ENCODE data around the gene HMGN1. TPM values are rescaled to one million over a fixed set of nuclear protein-coding genes. Genes with fewer than 3 reads are reported as not detected.

The HMGN1 gene
- total RNA-seq, 1 experiment from 2014 or later = 262 TPM

GRCh38 chr21:39327727-39328126 lies 21.2 kb downstream of the HMGN1 start:
- no peak overlapping the region for H3K4me3 Mint-ChIP-seq (ENCODE audit: low read depth, unreplicated experiment)
- TF ChIP-seq, protein P1, sequence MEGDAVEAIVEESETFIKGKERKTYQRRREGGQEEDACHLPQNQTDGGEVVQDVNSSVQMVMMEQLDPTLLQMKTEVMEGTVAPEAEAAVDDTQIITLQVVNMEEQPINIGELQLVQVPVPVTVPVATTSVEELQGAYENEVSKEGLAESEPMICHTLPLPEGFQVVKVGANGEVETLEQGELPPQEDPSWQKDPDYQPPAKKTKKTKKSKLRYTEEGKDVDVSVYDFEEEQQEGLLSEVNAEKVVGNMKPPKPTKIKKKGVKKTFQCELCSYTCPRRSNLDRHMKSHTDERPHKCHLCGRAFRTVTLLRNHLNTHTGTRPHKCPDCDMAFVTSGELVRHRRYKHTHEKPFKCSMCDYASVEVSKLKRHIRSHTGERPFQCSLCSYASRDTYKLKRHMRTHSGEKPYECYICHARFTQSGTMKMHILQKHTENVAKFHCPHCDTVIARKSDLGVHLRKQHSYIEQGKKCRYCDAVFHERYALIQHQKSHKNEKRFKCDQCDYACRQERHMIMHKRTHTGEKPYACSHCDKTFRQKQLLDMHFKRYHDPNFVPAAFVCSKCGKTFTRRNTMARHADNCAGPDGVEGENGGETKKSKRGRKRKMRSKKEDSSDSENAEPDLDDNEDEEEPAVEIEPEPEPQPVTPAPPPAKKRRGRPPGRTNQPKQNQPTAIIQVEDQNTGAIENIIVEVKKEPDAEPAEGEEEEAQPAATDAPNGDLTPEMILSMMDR (IDR thresholded peaks at IDR 0.05; ENCODE audit: unreplicated experiment) = no peak
- H3K4me1 Mint-ChIP-seq (ENCODE audit: low read depth, unreplicated experiment) = no peaks in the 10 kb centered on the region
- H3K27me3 Mint-ChIP-seq (ENCODE audit: unreplicated experiment) = no peaks in the 10 kb centered on the region
- CTCF ChIA-PET = no interaction called here
- H3K27ac Mint-ChIP-seq (ENCODE audit: unreplicated experiment) = no peak overlapping the region
- H3K36me3 Mint-ChIP-seq (ENCODE audit: insufficient read depth, unreplicated experiment) = no peaks in the 10 kb centered on the region
- intact Hi-C loops (cut with micrococcal nuclease; ENCODE audit: unreplicated experiment) = no loop called here
- H3K9me3 Mint-ChIP-seq (ENCODE audit: low read depth, unreplicated experiment) = no peaks in the 10 kb centered on the region
- no peak for DNase-seq
- BruUV-seq (replicated peaks) = no TSS peak

- H3K27me3 Mint-ChIP-seq (ENCODE audit: unreplicated experiment) = no peaks in the 10 kb centered on the region
- CTCF ChIA-PET = interaction anchor here (0.5 kb wide), 1 partner anchor 22 kb away, joined by 3 read pairs; no protein-coding TSS in a partner anchor
- H3K4me1 Mint-ChIP-seq (ENCODE audit: low read depth, unreplicated experiment) = peaks cover 3% of the 10 kb centered on the region
- H3K9me3 Mint-ChIP-seq (ENCODE audit: low read depth, unreplicated experiment) = no peaks in the 10 kb centered on the region
- TF ChIP-seq, protein P1 (IDR thresholded peaks at IDR 0.05; ENCODE audit: unreplicated experiment) = no peak
- no peaks in the 10 kb centered on the region for H3K36me3 Mint-ChIP-seq (ENCODE audit: insufficient read depth, unreplicated experiment)
- BruUV-seq (replicated peaks) = no TSS peak
- no peak overlapping the region for H3K27ac Mint-ChIP-seq (ENCODE audit: unreplicated experiment)
- no peak for DNase-seq
- H3K4me3 Mint-ChIP-seq (ENCODE audit: low read depth, unreplicated experiment) = no peak overlapping the region
- intact Hi-C loops (cut with micrococcal nuclease; ENCODE audit: unreplicated experiment) = no loop called here
Observed at GRCh38 chr21:39326607-39327307, 22.1 kb downstream of the HMGN1 start.

DNA sequence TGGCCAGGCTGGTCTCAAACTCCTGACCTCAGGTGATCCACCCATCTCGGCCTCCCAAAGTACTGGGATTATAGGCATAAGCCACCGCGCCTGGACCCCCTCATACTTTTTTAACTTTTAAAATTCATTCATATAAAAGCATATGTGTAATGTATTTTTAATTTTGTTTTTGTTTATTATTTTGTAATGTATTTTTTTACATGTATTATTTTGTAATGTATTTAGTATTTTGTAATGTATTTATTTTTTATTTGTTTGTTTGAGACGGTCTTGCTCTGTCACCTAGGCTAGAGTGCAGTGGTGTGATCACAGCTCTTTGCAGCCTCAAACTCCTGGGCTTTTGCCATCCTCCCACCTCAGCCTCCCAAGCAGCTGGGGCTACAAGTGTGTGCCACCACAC lies 23.4 kb downstream of the HMGN1 start:
- BruUV-seq (replicated peaks) = no TSS peak
- DNase-seq = no peak
- CTCF ChIA-PET = interaction anchor here (0.6 kb wide), 1 partner anchor 8 kb away, joined by 3 read pairs; no protein-coding TSS in a partner anchor
- no peak overlapping the region for H3K27ac Mint-ChIP-seq (ENCODE audit: unreplicated experiment)
- TF ChIP-seq, protein P1 (IDR thresholded peaks at IDR 0.05; ENCODE audit: unreplicated experiment) = no peak
- intact Hi-C loops (cut with micrococcal nuclease; ENCODE audit: unreplicated experiment) = no loop called here
- no peak overlapping the region for H3K4me3 Mint-ChIP-seq (ENCODE audit: low read depth, unreplicated experiment)
- H3K4me1 Mint-ChIP-seq (ENCODE audit: low read depth, unreplicated experiment) = peaks cover 9% of the 10 kb centered on the region
- H3K9me3 Mint-ChIP-seq (ENCODE audit: low read depth, unreplicated experiment) = no peaks in the 10 kb centered on the region
- no peaks in the 10 kb centered on the region for H3K27me3 Mint-ChIP-seq (ENCODE audit: unreplicated experiment)
- no peaks in the 10 kb centered on the region for H3K36me3 Mint-ChIP-seq (ENCODE audit: insufficient read depth, unreplicated experiment)

DNA sequence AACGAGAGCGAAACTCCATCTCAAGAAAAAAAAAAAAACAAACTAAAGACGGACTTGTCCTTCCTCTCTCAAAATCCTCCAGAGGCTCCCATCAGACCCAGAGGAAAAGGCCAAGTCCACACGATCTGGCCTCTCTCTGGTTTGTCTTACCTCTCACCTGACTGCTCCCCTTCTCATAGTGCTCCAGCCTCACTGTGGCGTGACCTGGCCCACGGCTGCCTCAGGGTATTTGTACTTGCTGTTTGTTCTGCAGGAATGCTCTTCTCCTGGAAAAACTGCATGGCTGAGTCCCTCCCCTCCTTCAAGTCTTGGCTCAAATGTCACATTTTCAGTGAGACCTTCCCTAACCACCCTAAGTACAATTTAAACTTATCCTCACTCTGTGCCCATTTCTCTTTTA lies 27.5 kb downstream of the HMGN1 start:
- no peak overlapping the region for H3K27ac Mint-ChIP-seq (ENCODE audit: unreplicated experiment)
- no TSS peak for BruUV-seq (replicated peaks)
- CTCF ChIA-PET = no interaction called here
- no peak overlapping the region for H3K4me3 Mint-ChIP-seq (ENCODE audit: low read depth, unreplicated experiment)
- H3K4me1 Mint-ChIP-seq (ENCODE audit: low read depth, unreplicated experiment) = peaks cover 9% of the 10 kb centered on the region
- intact Hi-C loops (cut with micrococcal nuclease; ENCODE audit: unreplicated experiment) = no loop called here
- DNase-seq = no peak
- H3K27me3 Mint-ChIP-seq (ENCODE audit: unreplicated experiment) = no peaks in the 10 kb centered on the region
- TF ChIP-seq, protein P1 (IDR thresholded peaks at IDR 0.05; ENCODE audit: unreplicated experiment) = no peak
- H3K9me3 Mint-ChIP-seq (ENCODE audit: low read depth, unreplicated experiment) = no peaks in the 10 kb centered on the region
- H3K36me3 Mint-ChIP-seq (ENCODE audit: insufficient read depth, unreplicated experiment) = no peaks in the 10 kb centered on the region

Measured in Calu3 (cell line).